Measurements from ENCODE around the gene PRSS36. TPM values are rescaled to one million over a fixed set of nuclear protein-coding genes. Genes with fewer than 3 reads are reported as not detected.

The PRSS36 gene
- total RNA-seq, 1 donor from 2014 or later: 0.74 TPM

GRCh38 chr16:31136287-31136662, 13.6 kb downstream of the PRSS36 start:
- Mint-ChIP-seq H3K36me3 (ENCODE audit: low read depth, unreplicated experiment) (peaks cover 12% of the 10 kb centered on the region), H3K4me3 (ENCODE audit: unreplicated experiment) (peak overlapping the region; percentile 54), H3K27ac (ENCODE audit: unreplicated experiment) (no peak overlapping the region), H3K27me3 (ENCODE audit: unreplicated experiment) (peaks cover 17% of the 10 kb centered on the region), H3K9me3 (ENCODE audit: unreplicated experiment) (no peaks in the 10 kb centered on the region), H3K4me1 (ENCODE audit: unreplicated experiment) (peaks cover 12% of the 10 kb centered on the region)
- no peak for TF ChIP-seq CTCF (IDR thresholded peaks at IDR 0.05; ENCODE audit: unreplicated experiment)
- no peak for DNase-seq (ENCODE audit: low spot score)

- Mint-ChIP-seq H3K27ac (ENCODE audit: unreplicated experiment) (peak within 1 kb of the TSS; percentile 55), H3K36me3 (ENCODE audit: low read depth, unreplicated experiment) (peaks cover 16% of the 10 kb centered on the region), H3K4me3 (ENCODE audit: unreplicated experiment) (peak within 1 kb of the TSS; percentile 54), H3K4me1 (ENCODE audit: unreplicated experiment) (peaks cover 12% of the 10 kb centered on the region), H3K27me3 (ENCODE audit: unreplicated experiment) (peaks cover 17% of the 10 kb centered on the region), H3K9me3 (ENCODE audit: unreplicated experiment) (no peaks in the 10 kb centered on the region)
- DNase-seq (ENCODE audit: low spot score): no peak
- TF ChIP-seq CTCF (IDR thresholded peaks at IDR 0.05; ENCODE audit: unreplicated experiment): no peak
Observed at GRCh38 chr16:31135535-31136286, 14.2 kb downstream of the PRSS36 start, which contains the start of gene PRSS8. Gene PRSS8, minus strand, starts transcription at chr16:31135727. Its CDS starts 229 bp downstream, at chr16:31135498.

- Mint-ChIP-seq H3K9me3 (ENCODE audit: unreplicated experiment) (no peaks in the 10 kb centered on the region), H3K36me3 (ENCODE audit: low read depth, unreplicated experiment) (peaks cover 19% of the 10 kb centered on the region), H3K4me1 (ENCODE audit: unreplicated experiment) (peaks cover 12% of the 10 kb centered on the region), H3K27ac (ENCODE audit: unreplicated experiment) (no peak overlapping the region), H3K4me3 (ENCODE audit: unreplicated experiment) (no peak overlapping the region), H3K27me3 (ENCODE audit: unreplicated experiment) (peaks cover 19% of the 10 kb centered on the region)
- DNase-seq (ENCODE audit: low spot score): no peak
- no peak for TF ChIP-seq CTCF (IDR thresholded peaks at IDR 0.05; ENCODE audit: unreplicated experiment)
Observed at GRCh38 chr16:31134625-31135534, 15.0 kb downstream of the PRSS36 start.

GRCh38 chr16:31134091-31134571, 15.7 kb downstream of the PRSS36 start:
- Mint-ChIP-seq H3K27ac (ENCODE audit: unreplicated experiment) (no peak overlapping the region), H3K36me3 (ENCODE audit: low read depth, unreplicated experiment) (peaks cover 19% of the 10 kb centered on the region), H3K4me1 (ENCODE audit: unreplicated experiment) (peaks cover 12% of the 10 kb centered on the region), H3K9me3 (ENCODE audit: unreplicated experiment) (no peaks in the 10 kb centered on the region), H3K4me3 (ENCODE audit: unreplicated experiment) (peak overlapping the region; percentile 45), H3K27me3 (ENCODE audit: unreplicated experiment) (peaks cover 19% of the 10 kb centered on the region)
- TF ChIP-seq CTCF (IDR thresholded peaks at IDR 0.05; ENCODE audit: unreplicated experiment): no peak
- no peak for DNase-seq (ENCODE audit: low spot score)

Measured in endothelial cell (in vitro differentiated cells).